Activated naive CD8-positive, alpha-beta T cell treated with anti-CD3 and anti-CD28 coated beads for 36 hours (primary cell): ENCODE measurements around the gene NHLRC2. TPM values are rescaled to one million over a fixed set of nuclear protein-coding genes. Genes with fewer than 3 reads are reported as not detected.
A peak's percentile ranks its signal among the peaks of the same experiment; 100 is the strongest.

Experiments
- DNase-seq: peaks from one replicate; pipeline ENCODE4 v3.0.0; 2021
- H3K27ac Mint-ChIP-seq: one replicate; pipeline ENCODE4 v1.8.0; 2022; ENCODE audit warnings: mild to moderate bottlenecking, moderate library complexity, mixed read lengths
- H3K27me3 Mint-ChIP-seq: one replicate; pipeline ENCODE4 v1.8.0; 2022; ENCODE audit warnings: mild to moderate bottlenecking, mixed read lengths
- H3K36me3 Mint-ChIP-seq: one replicate; pipeline ENCODE4 v1.8.0; 2021; ENCODE audit warnings: mild to moderate bottlenecking, mixed read lengths
- H3K4me1 Mint-ChIP-seq: one replicate; pipeline ENCODE4 v1.8.0; 2021; ENCODE audit warnings: mixed read lengths
- H3K4me3 Mint-ChIP-seq: one replicate; pipeline ENCODE4 v1.8.0; 2022; ENCODE audit warnings: mild to moderate bottlenecking, moderate library complexity, mixed read lengths
- H3K9me3 Mint-ChIP-seq: one replicate; pipeline ENCODE4 v1.8.0; 2022; ENCODE audit warnings: mixed read lengths
- total RNA-seq, 2 experiments: library from RNA; stranded (reverse); gene quantifications; one replicate each; pipeline ENCODE4 v1.2.3, GENCODE V29; 2021

The NHLRC2 gene
- total RNA-seq, 2 experiments from 2014 or later, result 24.2 to 26.7 TPM

- Mint-ChIP-seq H3K4me1 (peaks cover 16% of the 10 kb centered on the region), H3K4me3 (no peak overlapping the region), H3K36me3 (no peaks in the 10 kb centered on the region), H3K27ac (no peak overlapping the region), H3K27me3 (peaks cover 25% of the 10 kb centered on the region), H3K9me3 (peaks cover 8% of the 10 kb centered on the region)
- DNase-seq, result no peak
Observed at GRCh38 chr10:113954409-113954808, 99.9 kb downstream of the NHLRC2 start.

- H3K4me1 Mint-ChIP-seq, result peaks cover 34% of the 10 kb centered on the region
- H3K27me3 Mint-ChIP-seq, result peaks cover 25% of the 10 kb centered on the region
- no peak overlapping the region for H3K27ac Mint-ChIP-seq
- no peak overlapping the region for H3K4me3 Mint-ChIP-seq
- H3K9me3 Mint-ChIP-seq, result peaks cover 14% of the 10 kb centered on the region
- no peak for DNase-seq
- no peaks in the 10 kb centered on the region for H3K36me3 Mint-ChIP-seq
Observed at GRCh38 chr10:113957013-113957412, 102.6 kb downstream of the NHLRC2 start.

- peaks cover 23% of the 10 kb centered on the region for H3K9me3 Mint-ChIP-seq
- peaks cover 25% of the 10 kb centered on the region for H3K27me3 Mint-ChIP-seq
- peaks cover 33% of the 10 kb centered on the region for H3K4me1 Mint-ChIP-seq
- peaks cover 3% of the 10 kb centered on the region for H3K36me3 Mint-ChIP-seq
- peak; percentile 15 for DNase-seq
- no peak overlapping the region for H3K27ac Mint-ChIP-seq
- H3K4me3 Mint-ChIP-seq, result no peak overlapping the region
Observed at GRCh38 chr10:113958631-113959382, 104.3 kb downstream of the NHLRC2 start.

GRCh38 chr10:113959383-113959760 is 104.9 kb downstream of the NHLRC2 start:
- DNase-seq, result no peak
- H3K4me1 Mint-ChIP-seq, result peaks cover 33% of the 10 kb centered on the region
- H3K9me3 Mint-ChIP-seq, result peaks cover 25% of the 10 kb centered on the region
- H3K27me3 Mint-ChIP-seq, result peaks cover 25% of the 10 kb centered on the region
- H3K27ac Mint-ChIP-seq, result no peak overlapping the region
- H3K4me3 Mint-ChIP-seq, result no peak overlapping the region
- H3K36me3 Mint-ChIP-seq, result peaks cover 5% of the 10 kb centered on the region

GRCh38 chr10:113960617-113961181 is 106.2 kb downstream of the NHLRC2 start:
- Mint-ChIP-seq H3K27ac (no peak overlapping the region), H3K4me1 (peaks cover 31% of the 10 kb centered on the region), H3K9me3 (peaks cover 24% of the 10 kb centered on the region), H3K36me3 (peaks cover 5% of the 10 kb centered on the region), H3K4me3 (no peak overlapping the region), H3K27me3 (peaks cover 23% of the 10 kb centered on the region)
- DNase-seq, result peak; percentile 8

- H3K4me1 Mint-ChIP-seq, result peaks cover 31% of the 10 kb centered on the region
- DNase-seq, result peak; percentile 57
- peaks cover 24% of the 10 kb centered on the region for H3K9me3 Mint-ChIP-seq
- peaks cover 16% of the 10 kb centered on the region for H3K27me3 Mint-ChIP-seq
- H3K36me3 Mint-ChIP-seq, result peaks cover 5% of the 10 kb centered on the region
- H3K4me3 Mint-ChIP-seq, result no peak overlapping the region
- H3K27ac Mint-ChIP-seq, result no peak overlapping the region
Observed at GRCh38 chr10:113961182-113962031, 106.9 kb downstream of the NHLRC2 start.

GRCh38 chr10:113965077-113965476 is 110.6 kb downstream of the NHLRC2 start:
- peaks cover 19% of the 10 kb centered on the region for H3K4me1 Mint-ChIP-seq
- peaks cover 26% of the 10 kb centered on the region for H3K9me3 Mint-ChIP-seq
- no peak overlapping the region for H3K27ac Mint-ChIP-seq
- no peak for DNase-seq
- H3K27me3 Mint-ChIP-seq, result peaks cover 11% of the 10 kb centered on the region
- H3K4me3 Mint-ChIP-seq, result no peak overlapping the region
- peaks cover 11% of the 10 kb centered on the region for H3K36me3 Mint-ChIP-seq

GRCh38 chr10:113965683-113966082 is 111.2 kb downstream of the NHLRC2 start:
- no peak overlapping the region for H3K27ac Mint-ChIP-seq
- peaks cover 11% of the 10 kb centered on the region for H3K27me3 Mint-ChIP-seq
- DNase-seq, result no peak
- H3K9me3 Mint-ChIP-seq, result peaks cover 26% of the 10 kb centered on the region
- no peak overlapping the region for H3K4me3 Mint-ChIP-seq
- peaks cover 15% of the 10 kb centered on the region for H3K4me1 Mint-ChIP-seq
- H3K36me3 Mint-ChIP-seq, result peaks cover 11% of the 10 kb centered on the region

Other genes with a start within 250 kb of the NHLRC2 start
- gene NRAP, start 190.6 kb upstream of the NHLRC2 start, total RNA-seq, result not detected
- gene CASP7, start 174.7 kb upstream of the NHLRC2 start, total RNA-seq, result 10 to 100 TPM; 37.1 to 38.6 TPM
- gene PLEKHS1, start 103.0 kb upstream of the NHLRC2 start, total RNA-seq, result under 1 TPM in 1 of 2 experiments, not detected in 1; 0.24 TPM
- 10 to 100 TPM; 17.4 to 19.0 TPM for gene DCLRE1A, start 579 bp upstream of the NHLRC2 start, total RNA-seq
- gene ADRB1, start 189.2 kb downstream of the NHLRC2 start, total RNA-seq, result under 1 TPM in 1 of 2 experiments, not detected in 1; 0.14 TPM